Measurements from ENCODE around the gene SLC6A17.

- no peak for TF ChIP-seq CTCF (IDR thresholded peaks at IDR 0.05)
- no peak for TF ChIP-seq POLR2AphosphoS5 (IDR thresholded peaks at IDR 0.05; ENCODE audit: insufficient read depth in 1 of 2, low read depth in 1 of 2)
These were observed 80.3 kb downstream of the SLC6A17 start for GRCh38 chr1:110230381-110231199.
